ENCODE results near the gene CYP4A22.

CYP4A22 gene

DNA sequence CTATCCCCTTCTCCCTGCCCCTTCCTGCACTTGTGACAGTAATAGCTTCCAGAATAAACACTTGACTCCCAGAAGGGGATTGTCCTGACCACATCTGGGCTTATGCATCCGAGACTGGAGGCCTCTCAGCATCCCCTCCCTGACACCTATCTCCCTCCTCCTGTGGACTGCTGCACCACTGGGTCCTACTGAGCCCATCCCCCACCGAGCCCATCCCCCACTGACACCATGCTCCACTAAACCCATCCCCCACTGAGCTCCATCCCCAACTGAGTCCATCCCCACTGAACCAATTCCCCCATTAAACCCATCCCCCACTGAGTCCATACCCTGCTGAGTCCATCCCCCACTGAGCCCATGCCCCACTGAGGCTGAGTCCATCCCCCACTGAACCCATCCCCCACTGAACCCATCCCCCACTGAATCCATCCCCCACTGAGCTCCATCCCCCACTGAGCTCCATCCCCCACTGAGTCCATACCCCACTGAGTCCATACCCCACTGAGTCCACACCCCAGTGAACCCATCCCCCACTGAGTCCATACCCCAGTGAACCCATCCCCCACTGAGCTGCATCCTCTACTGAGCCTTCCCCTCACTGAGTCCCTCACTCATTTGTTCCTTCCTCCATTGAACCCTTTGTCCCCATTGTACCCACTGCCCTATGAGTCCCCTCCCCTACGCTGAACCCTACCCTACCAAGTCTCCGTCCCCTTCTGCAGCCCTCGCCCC lies 47.0 kb downstream of the CYP4A22 start:
- Histone ChIP-seq H3K36me3 (no peaks in the 10 kb centered on the region), H3K27ac (no peak overlapping the region), H3K27me3 (peaks cover 45% of the 10 kb centered on the region), H3K4me1 (ENCODE audit: control insufficient read depth in 1 of 2, insufficient read depth in 1 of 2, low read depth in 1 of 2, low read length in 1 of 2) (peaks cover 2 to 4% of the 10 kb centered on the region in 2 experiments), H3K4me3 (ENCODE audit: low read depth in 1 of 2, low read length in 1 of 2) (no peak overlapping the region), H3K9me3 (no peaks in the 10 kb centered on the region)
- TF ChIP-seq, protein P1, sequence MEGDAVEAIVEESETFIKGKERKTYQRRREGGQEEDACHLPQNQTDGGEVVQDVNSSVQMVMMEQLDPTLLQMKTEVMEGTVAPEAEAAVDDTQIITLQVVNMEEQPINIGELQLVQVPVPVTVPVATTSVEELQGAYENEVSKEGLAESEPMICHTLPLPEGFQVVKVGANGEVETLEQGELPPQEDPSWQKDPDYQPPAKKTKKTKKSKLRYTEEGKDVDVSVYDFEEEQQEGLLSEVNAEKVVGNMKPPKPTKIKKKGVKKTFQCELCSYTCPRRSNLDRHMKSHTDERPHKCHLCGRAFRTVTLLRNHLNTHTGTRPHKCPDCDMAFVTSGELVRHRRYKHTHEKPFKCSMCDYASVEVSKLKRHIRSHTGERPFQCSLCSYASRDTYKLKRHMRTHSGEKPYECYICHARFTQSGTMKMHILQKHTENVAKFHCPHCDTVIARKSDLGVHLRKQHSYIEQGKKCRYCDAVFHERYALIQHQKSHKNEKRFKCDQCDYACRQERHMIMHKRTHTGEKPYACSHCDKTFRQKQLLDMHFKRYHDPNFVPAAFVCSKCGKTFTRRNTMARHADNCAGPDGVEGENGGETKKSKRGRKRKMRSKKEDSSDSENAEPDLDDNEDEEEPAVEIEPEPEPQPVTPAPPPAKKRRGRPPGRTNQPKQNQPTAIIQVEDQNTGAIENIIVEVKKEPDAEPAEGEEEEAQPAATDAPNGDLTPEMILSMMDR (IDR thresholded peaks at IDR 0.05): no peak

DNA sequence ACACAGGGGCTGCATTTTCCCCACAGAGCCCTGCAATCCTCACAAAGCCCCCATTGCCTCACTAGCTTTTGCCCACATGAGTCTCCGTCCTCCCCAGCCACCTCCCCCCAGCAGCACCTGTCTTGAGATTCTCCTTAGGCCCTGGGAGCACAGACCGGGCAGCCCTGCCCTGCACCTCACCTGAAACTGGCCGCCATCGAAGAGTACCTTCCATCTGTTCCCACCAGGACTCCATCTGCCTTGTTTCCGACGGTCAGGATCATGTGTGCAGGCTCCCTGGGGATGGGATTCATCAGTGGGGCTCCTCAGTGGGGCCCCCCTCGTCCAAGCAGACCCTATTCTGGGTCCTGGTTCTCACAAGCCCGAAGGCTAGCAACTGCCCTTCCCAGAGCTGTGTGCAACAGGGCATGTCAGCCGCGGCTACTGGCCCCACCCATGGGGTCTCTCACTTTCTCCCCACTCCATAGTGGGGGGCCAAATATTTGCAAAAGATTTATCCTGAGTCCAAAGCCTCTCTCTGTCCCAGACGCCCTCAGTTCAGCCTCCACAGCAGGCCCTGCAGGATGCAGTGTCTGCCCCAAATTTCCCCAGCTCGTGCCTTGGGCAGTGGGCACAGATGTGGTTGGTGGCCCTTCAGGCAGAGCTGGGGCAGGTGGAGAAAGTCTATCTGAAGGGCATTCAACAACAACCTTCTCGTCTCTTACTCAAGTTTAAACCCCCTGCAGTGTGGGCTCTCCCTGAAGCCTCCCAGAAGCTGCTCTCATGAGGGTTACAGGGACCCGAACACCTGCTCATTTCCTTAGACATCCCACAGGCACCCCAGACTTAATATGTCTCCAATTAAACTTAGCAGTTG lies 47.8 kb downstream of the CYP4A22 start:
- TF ChIP-seq, protein P1 (IDR thresholded peaks at IDR 0.05): no peak
- no peaks in the 10 kb centered on the region for H3K4me1 ChIP-seq (ENCODE audit: control insufficient read depth in 1 of 2, insufficient read depth in 1 of 2, low read depth in 1 of 2, low read length in 1 of 2)
- no peak overlapping the region for H3K4me3 ChIP-seq (ENCODE audit: low read depth in 1 of 2, low read length in 1 of 2)
- no peaks in the 10 kb centered on the region for H3K36me3 ChIP-seq
- H3K27ac ChIP-seq: no peak overlapping the region
- H3K27me3 ChIP-seq: peaks cover 37% of the 10 kb centered on the region
- H3K9me3 ChIP-seq: no peaks in the 10 kb centered on the region

DNA sequence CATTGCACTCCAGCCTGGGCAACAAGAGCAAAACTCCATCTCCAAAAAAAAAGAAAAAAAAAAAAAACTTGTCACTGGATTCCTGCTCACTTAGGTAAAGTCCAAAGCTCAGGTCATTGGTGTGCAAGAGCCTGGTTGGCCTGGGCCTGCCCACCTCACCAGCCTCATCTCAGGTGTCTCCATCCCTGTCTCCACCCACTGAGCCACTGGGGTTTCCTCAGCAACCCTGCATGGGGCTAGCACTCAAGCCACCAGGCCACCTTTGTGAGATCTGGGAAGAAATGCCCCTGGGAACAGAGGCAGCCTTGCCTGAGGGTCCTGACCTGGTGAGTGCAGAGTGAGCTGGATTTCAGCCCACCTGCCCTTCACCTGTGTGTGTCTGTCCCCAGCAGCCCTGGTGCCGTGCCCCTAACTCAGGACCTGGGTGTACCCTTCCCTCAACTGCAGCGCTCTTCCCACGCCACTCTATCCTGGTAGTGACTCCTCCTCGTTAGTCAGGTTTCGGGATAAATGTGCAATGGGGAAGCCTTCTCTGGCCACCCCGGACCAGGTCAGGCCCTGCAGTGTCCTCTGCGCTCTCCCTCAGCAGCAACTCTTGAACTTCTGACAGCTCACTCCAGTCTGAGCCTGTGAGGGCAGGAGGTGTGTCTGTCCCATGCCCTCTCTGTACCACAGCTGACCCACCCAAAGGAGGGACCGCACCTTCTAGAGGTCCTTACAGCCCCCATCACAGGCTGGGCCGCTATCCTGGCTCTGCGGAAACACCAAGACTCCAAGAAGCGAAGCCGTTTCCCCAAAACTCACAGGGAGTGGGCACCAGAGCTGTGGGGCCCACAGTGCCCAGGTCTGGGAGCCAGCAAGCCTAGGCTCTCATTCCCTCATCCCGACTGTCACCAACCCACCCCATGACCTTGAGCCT lies 49.3 kb downstream of the CYP4A22 start:
- no peaks in the 10 kb centered on the region for H3K9me3 ChIP-seq
- TF ChIP-seq, protein P1 (IDR thresholded peaks at IDR 0.05): no peak
- no peaks in the 10 kb centered on the region for H3K4me1 ChIP-seq (ENCODE audit: control insufficient read depth in 1 of 2, insufficient read depth in 1 of 2, low read depth in 1 of 2, low read length in 1 of 2)
- no peaks in the 10 kb centered on the region for H3K36me3 ChIP-seq
- peaks cover 22% of the 10 kb centered on the region for H3K27me3 ChIP-seq
- no peak overlapping the region for H3K27ac ChIP-seq
- H3K4me3 ChIP-seq (ENCODE audit: low read depth in 1 of 2, low read length in 1 of 2): no peak overlapping the region

DNA sequence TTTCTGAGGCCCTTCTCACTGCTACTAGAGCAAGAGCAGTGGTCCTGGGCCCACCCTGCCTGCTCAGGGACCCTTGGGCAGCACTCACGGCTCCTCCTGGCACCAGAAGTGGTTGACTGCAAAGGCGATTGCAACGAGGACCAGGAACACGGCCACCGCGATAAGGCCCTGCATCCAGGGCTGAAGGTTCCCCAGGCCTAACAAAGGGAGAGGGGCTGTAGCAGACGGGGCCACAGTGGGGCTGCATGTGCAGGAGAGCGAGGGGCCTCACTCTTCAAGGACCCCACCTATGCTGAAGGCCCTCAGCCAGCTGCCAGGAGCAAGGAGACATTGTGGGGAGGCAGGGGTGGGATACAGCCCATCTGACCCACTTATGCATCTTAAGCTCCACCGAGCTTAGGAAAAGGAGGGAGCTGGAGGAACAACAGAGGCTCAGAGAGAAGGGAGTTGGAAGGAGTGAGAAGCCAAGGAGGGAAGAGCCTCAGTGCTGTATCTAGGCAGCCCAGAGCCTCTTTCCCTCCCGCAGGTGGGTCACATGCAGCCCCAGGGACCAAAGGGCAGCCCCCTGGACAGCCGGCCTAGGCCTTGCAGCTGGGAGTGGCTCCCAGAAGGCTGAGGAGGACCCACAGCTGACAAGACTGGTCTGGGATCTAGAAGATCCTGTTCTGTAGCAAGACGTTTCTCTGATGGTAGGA lies 50.1 kb downstream of the CYP4A22 start:
- peaks cover 14% of the 10 kb centered on the region for H3K27me3 ChIP-seq
- TF ChIP-seq, protein P1 (IDR thresholded peaks at IDR 0.05): no peak

DNA sequence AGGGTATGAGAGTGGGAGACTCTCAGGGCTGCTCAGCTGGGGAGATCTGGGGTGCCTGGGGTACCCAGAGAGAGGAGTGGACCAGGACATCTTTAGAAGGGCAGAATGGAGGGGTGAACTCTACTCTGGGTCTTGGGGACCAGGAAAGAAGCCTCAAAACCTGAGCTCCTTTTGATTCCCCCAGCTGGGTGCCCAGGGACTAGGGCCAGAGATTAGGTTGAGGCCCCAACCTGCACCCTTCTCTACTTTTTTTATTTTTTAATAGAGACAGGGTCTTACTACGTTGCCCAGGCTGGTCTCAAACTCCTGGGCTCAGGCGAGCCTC lies 50.6 kb downstream of the CYP4A22 start:
- Histone ChIP-seq H3K36me3 (no peaks in the 10 kb centered on the region), H3K4me3 (ENCODE audit: low read depth in 1 of 2, low read length in 1 of 2) (no peak overlapping the region), H3K27me3 (peaks cover 9% of the 10 kb centered on the region), H3K4me1 (ENCODE audit: control insufficient read depth in 1 of 2, insufficient read depth in 1 of 2, low read depth in 1 of 2, low read length in 1 of 2) (no peaks in the 10 kb centered on the region), H3K9me3 (no peaks in the 10 kb centered on the region), H3K27ac (no peak overlapping the region)
- TF ChIP-seq, protein P1 (IDR thresholded peaks at IDR 0.05): no peak

More for the DNA sequence above, 50.1 kb downstream of the CYP4A22 start:
- H3K27ac ChIP-seq: no peak overlapping the region
- no peaks in the 10 kb centered on the region for H3K4me1 ChIP-seq (ENCODE audit: control insufficient read depth in 1 of 2, insufficient read depth in 1 of 2, low read depth in 1 of 2, low read length in 1 of 2)
- H3K4me3 ChIP-seq (ENCODE audit: low read depth in 1 of 2, low read length in 1 of 2): no peak overlapping the region
- no peaks in the 10 kb centered on the region for H3K36me3 ChIP-seq
- H3K9me3 ChIP-seq: no peaks in the 10 kb centered on the region

All from neutrophil (primary cell).